ENCODE measurements around the gene BSN. TPM values are rescaled to one million over a fixed set of nuclear protein-coding genes. Genes with fewer than 3 reads are reported as not detected.
"Not testable (repeated sequence)": the region's sequence is repeated elsewhere in the genome, so short reads cannot be mapped to it uniquely, and the experiment has no call there.

The BSN gene
- total RNA-seq, 1 donor from 2014 or later, result 0.67 TPM

- Mint-ChIP-seq H3K27ac (no peak overlapping the region), H3K36me3 (peaks cover 14% of the 10 kb centered on the region), H3K27me3 (ENCODE audit: low read depth) (peaks cover 5% of the 10 kb centered on the region), H3K4me3 (no peak overlapping the region), H3K9me3 (no peaks in the 10 kb centered on the region), H3K4me1 (peaks cover 7% of the 10 kb centered on the region)
- TF ChIP-seq CTCF (IDR thresholded peaks at IDR 0.05; ENCODE audit: unreplicated experiment), result no peak
- DNase-seq (ENCODE audit: low spot score in 2 of 2, unreplicated experiment in 2 of 2), result no peak
These were observed 128.9 kb downstream of the BSN start for GRCh38 chr3:49683162-49683561.

- not testable (repeated sequence) for H3K9me3 Mint-ChIP-seq; DNase-seq (ENCODE audit: low spot score in 2 of 2, unreplicated experiment in 2 of 2); H3K27me3 Mint-ChIP-seq (ENCODE audit: low read depth); H3K27ac Mint-ChIP-seq; H3K4me3 Mint-ChIP-seq
- Mint-ChIP-seq H3K4me1 (peaks cover 18% of the 10 kb centered on the region), H3K36me3 (peaks cover 12% of the 10 kb centered on the region)
These were observed 130.2 kb downstream of the BSN start for GRCh38 chr3:49684453-49684852.

- Mint-ChIP-seq H3K4me3 (peak overlapping the region; percentile 78), H3K4me1 (peaks cover 22% of the 10 kb centered on the region)
- not testable (repeated sequence) for H3K9me3 Mint-ChIP-seq; H3K27me3 Mint-ChIP-seq (ENCODE audit: low read depth); H3K36me3 Mint-ChIP-seq; H3K27ac Mint-ChIP-seq; DNase-seq (ENCODE audit: low spot score in 2 of 2, unreplicated experiment in 2 of 2)
These were observed 130.8 kb downstream of the BSN start for GRCh38 chr3:49685103-49685502.

- peaks cover 30% of the 10 kb centered on the region for H3K4me1 Mint-ChIP-seq
- H3K36me3 Mint-ChIP-seq; DNase-seq (ENCODE audit: low spot score in 2 of 2, unreplicated experiment in 2 of 2); H3K9me3 Mint-ChIP-seq; H3K27ac Mint-ChIP-seq; H3K27me3 Mint-ChIP-seq (ENCODE audit: low read depth): not testable (repeated sequence)
- peak overlapping the region; percentile 78 for H3K4me3 Mint-ChIP-seq
These were observed 131.6 kb downstream of the BSN start for GRCh38 chr3:49685846-49686245.

- Mint-ChIP-seq H3K4me1 (peaks cover 32% of the 10 kb centered on the region), H3K27ac (peak overlapping the region; percentile 72), H3K4me3 (peak overlapping the region; percentile 78)
- H3K27me3 Mint-ChIP-seq (ENCODE audit: low read depth); H3K9me3 Mint-ChIP-seq; H3K36me3 Mint-ChIP-seq: not testable (repeated sequence)
- peak in 1 of 2 experiments; percentile 48 for DNase-seq (ENCODE audit: low spot score in 2 of 2, unreplicated experiment in 2 of 2)
These were observed 132.1 kb downstream of the BSN start for GRCh38 chr3:49686346-49686745.

- peak overlapping the region; percentile 86 for H3K27ac Mint-ChIP-seq
These were observed 132.6 kb downstream of the BSN start for GRCh38 chr3:49686769-49687423.

GRCh38 chr3:49687424-49687795 is 133.1 kb downstream of the BSN start:
- Mint-ChIP-seq H3K4me1 (peaks cover 32% of the 10 kb centered on the region), H3K4me3 (peak overlapping the region; percentile 78), H3K27ac (peak overlapping the region; percentile 86)
- not testable (repeated sequence) for H3K27me3 Mint-ChIP-seq (ENCODE audit: low read depth); DNase-seq (ENCODE audit: low spot score in 2 of 2, unreplicated experiment in 2 of 2); H3K36me3 Mint-ChIP-seq; H3K9me3 Mint-ChIP-seq

More at GRCh38 chr3:49686769-49687423, 132.6 kb downstream of the BSN start:
- peaks cover 32% of the 10 kb centered on the region for H3K4me1 Mint-ChIP-seq
- H3K27me3 Mint-ChIP-seq (ENCODE audit: low read depth); H3K9me3 Mint-ChIP-seq; H3K36me3 Mint-ChIP-seq: not testable (repeated sequence)
- H3K4me3 Mint-ChIP-seq, result peak overlapping the region; percentile 78
- DNase-seq (ENCODE audit: low spot score in 2 of 2, unreplicated experiment in 2 of 2), result peak in 1 of 2 experiments; percentile 56

GRCh38 chr3:49688338-49689045 is 134.2 kb downstream of the BSN start:
- H3K27me3 Mint-ChIP-seq (ENCODE audit: low read depth); H3K9me3 Mint-ChIP-seq; DNase-seq (ENCODE audit: low spot score in 2 of 2, unreplicated experiment in 2 of 2); H3K36me3 Mint-ChIP-seq: not testable (repeated sequence)
- Mint-ChIP-seq H3K4me1 (peaks cover 32% of the 10 kb centered on the region), H3K4me3 (peak overlapping the region; percentile 95), H3K27ac (peak overlapping the region; percentile 96)

- no peaks in the 10 kb centered on the region for H3K9me3 Mint-ChIP-seq
- no peak for TF ChIP-seq CTCF (IDR thresholded peaks at IDR 0.05; ENCODE audit: unreplicated experiment)
- peak; percentile 89 to 95 for DNase-seq (ENCODE audit: low spot score in 2 of 2, unreplicated experiment in 2 of 2)
- peak within 1 kb of the TSS; percentile 96 for H3K27ac Mint-ChIP-seq
- H3K4me3 Mint-ChIP-seq, result peak within 1 kb of the TSS; percentile 95
- peaks cover 3% of the 10 kb centered on the region for H3K36me3 Mint-ChIP-seq
- H3K4me1 Mint-ChIP-seq, result peaks cover 32% of the 10 kb centered on the region
- peaks cover 5% of the 10 kb centered on the region for H3K27me3 Mint-ChIP-seq (ENCODE audit: low read depth)
These were observed 135.0 kb downstream of the BSN start, which contains the start of the genes MST1 and RNF123 for GRCh38 chr3:49689046-49689907. Gene MST1, minus strand, starts transcription at chr3:49689474. Its CDS starts 783 bp downstream, at chr3:49688691. Gene RNF123, plus strand, starts transcription at chr3:49689557. Its CDS starts 1,609 bp downstream, at chr3:49691166.

- H3K27ac Mint-ChIP-seq, result peak overlapping the region; percentile 96
- H3K9me3 Mint-ChIP-seq, result not testable (repeated sequence)
These were observed 135.8 kb downstream of the BSN start for GRCh38 chr3:49689908-49690624.

GRCh38 chr3:49690856-49691255 is 136.6 kb downstream of the BSN start:
- DNase-seq (ENCODE audit: low spot score in 2 of 2, unreplicated experiment in 2 of 2); H3K36me3 Mint-ChIP-seq; H3K27ac Mint-ChIP-seq; H3K27me3 Mint-ChIP-seq (ENCODE audit: low read depth); H3K9me3 Mint-ChIP-seq: not testable (repeated sequence)
- peaks cover 32% of the 10 kb centered on the region for H3K4me1 Mint-ChIP-seq
- peak overlapping the region; percentile 95 for H3K4me3 Mint-ChIP-seq

More at GRCh38 chr3:49689908-49690624, 135.8 kb downstream of the BSN start:
- H3K4me3 Mint-ChIP-seq, result peak overlapping the region; percentile 95
- H3K36me3 Mint-ChIP-seq; DNase-seq (ENCODE audit: low spot score in 2 of 2, unreplicated experiment in 2 of 2); H3K27me3 Mint-ChIP-seq (ENCODE audit: low read depth): not testable (repeated sequence)
- peaks cover 32% of the 10 kb centered on the region for H3K4me1 Mint-ChIP-seq
